Kidney (tissue), 14 donors: ENCODE data around the gene SLC12A9. TPM values are rescaled to one million over a fixed set of nuclear protein-coding genes. Genes with fewer than 3 reads are reported as not detected.
A peak's percentile ranks its signal among the peaks of the same experiment; 100 is the strongest.

Experiments used
- DNase-seq, 5 donors: peaks; one replicate each; pipeline ENCODE4 v3.0.0-alpha.2; 2013 to 2020
- FAIRE-seq: peaks from 2 replicates; lab custom pipeline; 2012; peaks lifted over from hg19 to GRCh38; lab: Jason Lieb, UNC
- H3K27ac ChIP-seq, 2 donors: one replicate each; pipeline ENCODE4 v1.7.0; 2013; ENCODE audit warnings: low read depth in 2 of 2, low read length in 2 of 2, inconsistent platforms in 1 of 2
- H3K27me3 ChIP-seq: one replicate; pipeline ENCODE4 v1.7.1; 2013; ENCODE audit warnings: low read length, inconsistent platforms; ENCODE audit not compliant: control insufficient read depth, insufficient read depth
- H3K36me3 ChIP-seq, 3 donors: one replicate each; pipeline versions ENCODE4 v1.7.0 to v1.7.1; 2013; ENCODE audit warnings: low read length in 3 of 3, control low read depth in 1 of 3, inconsistent platforms in 1 of 3; ENCODE audit not compliant: insufficient read depth in 3 of 3, control insufficient read depth in 2 of 3
- H3K4me1 ChIP-seq, 3 donors: one replicate each; pipeline versions ENCODE4 v1.7.0 to v1.7.1; 2013; ENCODE audit warnings: low read length in 3 of 3, inconsistent platforms in 1 of 3, low read depth in 1 of 3; ENCODE audit not compliant: control insufficient read depth in 2 of 3, insufficient read depth in 2 of 3
- H3K4me3 ChIP-seq, 3 donors: one replicate each; pipeline versions ENCODE4 v1.7.0 to v1.8.1; 2013; ENCODE audit warnings: low read length in 3 of 3, control low read depth in 1 of 3, inconsistent platforms in 1 of 3
- H3K9ac ChIP-seq, 3 donors: one replicate each; pipeline versions ENCODE4 v1.7.0 to v1.7.1; 2013; ENCODE audit warnings: low read length in 3 of 3, control low read depth in 1 of 3, inconsistent platforms in 1 of 3
- H3K9me3 ChIP-seq, 3 donors: one replicate each; pipeline versions ENCODE4 v1.7.0 to v1.7.1; 2013; ENCODE audit warnings: low read length in 3 of 3, control low read depth in 1 of 3, inconsistent platforms in 1 of 3; ENCODE audit not compliant: control insufficient read depth in 2 of 3, insufficient read depth in 1 of 3
- CTCF ChIP-seq: IDR thresholded peaks from 3 replicates; pipeline ENCODE4 v1.5.1; 2012; ENCODE audit warnings: mild to moderate bottlenecking, moderate library complexity, borderline replicate concordance; ENCODE audit not compliant: insufficient read depth; ENCODE audit errors: extremely low read depth
- intact Hi-C: fragments of 100-400 bp; cut with DNase I; formaldehyde crosslinking; loops from one replicate; pipeline ENCODE4 v1.11.1; 2022
- polyA plus RNA-seq: library from polyadenylated mRNA; stranded (reverse); fragments of 350-450 nt; fragmentation: Illumina TruSeq; extraction: RNeasy Lipid Tissue Mini Kit (QIAGEN cat#74804); gene quantifications from one replicate; pipeline ENCODE4 v1.2.3, GENCODE V29; 2014; ENCODE audit warnings: low read depth, low replicate concordance; ENCODE audit not compliant: insufficient read depth
- total RNA-seq: library from RNA; stranded (reverse); fragmentation: NEBNext Ultra II Directional; extraction: Animal tissue kit (Norgen Biotek cat#: 25700); gene quantifications from one replicate; pipeline ENCODE4 v1.2.1, GENCODE V29; 2021
- donor health status: control.
- donor health status: control.
- donor health status: control.
- donor health status: control.
- donor health status: control.
- donor health status: DM: yes; HTN: yes; CAD: no.
- donor health status: Normal renal cell carcinoma (clear cell type).

SLC12A9 gene
- total and polyA plus RNA-seq, 2 donors from 2014 or later, result 19.7 to 29.9 TPM

- Histone ChIP-seq H3K9ac (no peak overlapping the region), H3K36me3 (peaks cover under 1 to 4% (median 2%) of the 10 kb centered on the region in 3 donors), H3K9me3 (no peaks in the 10 kb centered on the region), H3K4me1 (peaks cover 0 to 17% (median 0%) of the 10 kb centered on the region in 3 donors), H3K4me3 (no peak overlapping the region), H3K27me3 (peaks cover 5% of the 10 kb centered on the region), H3K27ac (no peak overlapping the region)
- intact Hi-C loops, result no loop called here
- DNase-seq, result no peak
- TF ChIP-seq CTCF, result no peak
- FAIRE-seq, result no peak
Measured at GRCh38 chr7:100893318-100893895, 40.9 kb downstream of the SLC12A9 start.

- peaks cover 0 to 11% (median 0%) of the 10 kb centered on the region in 3 donors for H3K4me1 ChIP-seq
- H3K4me3 ChIP-seq, result no peak overlapping the region
- no peak for TF ChIP-seq CTCF
- no peaks in the 10 kb centered on the region for H3K36me3 ChIP-seq
- no peak overlapping the region for H3K27ac ChIP-seq
- FAIRE-seq (no peak), DNase-seq (peak in 1 of 5 donors; percentile 17)
- intact Hi-C loops, result no loop called here
- peaks cover 5% of the 10 kb centered on the region for H3K27me3 ChIP-seq
- H3K9ac ChIP-seq, result no peak overlapping the region
- H3K9me3 ChIP-seq, result no peaks in the 10 kb centered on the region
Measured at GRCh38 chr7:100893910-100894721, 41.6 kb downstream of the SLC12A9 start.

GRCh38 chr7:100894860-100895700 lies 42.6 kb downstream of the SLC12A9 start:
- peaks cover 5% of the 10 kb centered on the region for H3K27me3 ChIP-seq
- FAIRE-seq (no peak), DNase-seq (peak; percentile 80 to 89 (median 86))
- intact Hi-C loops, result loop anchor here (5.0 kb wide), 1 partner anchor 157 kb away; no protein-coding TSS in a partner anchor
- no peak overlapping the region for H3K27ac ChIP-seq
- no peaks in the 10 kb centered on the region for H3K36me3 ChIP-seq
- peak; percentile 81 for TF ChIP-seq CTCF
- H3K9me3 ChIP-seq, result no peaks in the 10 kb centered on the region
- peak overlapping the region in 1 of 3 donors; percentile 35 for H3K4me3 ChIP-seq
- no peak overlapping the region for H3K9ac ChIP-seq
- H3K4me1 ChIP-seq, result peaks cover 0 to 8% (median 0%) of the 10 kb centered on the region in 3 donors
